Thyroid gland (tissue), 4 donors: ENCODE results near the gene TCEANC.

Experiments used
- POLR2A ChIP-seq, 2 donors: fragments of 450-650 bp; IDR thresholded peaks; one replicate each; pipeline ENCODE4 v1.6.1; 2017; ENCODE audit warnings: antibody characterized with exemption in 2 of 2, mild to moderate bottlenecking in 2 of 2, moderate library complexity in 1 of 2
- TF ChIP-seq, protein P1 (sequence below), 6 experiments: fragments of 200-600 bp in 3 of 6; fragments of 450-650 bp in 3 of 6; sonication (generic) in 3 of 6; IDR thresholded peaks; one replicate each; pipeline ENCODE4 v1.5.1; 2016 to 2019; ENCODE audit warnings: antibody characterized with exemption in 6 of 6, mild to moderate bottlenecking in 2 of 6, inconsistent platforms in 1 of 6, moderate library complexity in 1 of 6

DNA sequence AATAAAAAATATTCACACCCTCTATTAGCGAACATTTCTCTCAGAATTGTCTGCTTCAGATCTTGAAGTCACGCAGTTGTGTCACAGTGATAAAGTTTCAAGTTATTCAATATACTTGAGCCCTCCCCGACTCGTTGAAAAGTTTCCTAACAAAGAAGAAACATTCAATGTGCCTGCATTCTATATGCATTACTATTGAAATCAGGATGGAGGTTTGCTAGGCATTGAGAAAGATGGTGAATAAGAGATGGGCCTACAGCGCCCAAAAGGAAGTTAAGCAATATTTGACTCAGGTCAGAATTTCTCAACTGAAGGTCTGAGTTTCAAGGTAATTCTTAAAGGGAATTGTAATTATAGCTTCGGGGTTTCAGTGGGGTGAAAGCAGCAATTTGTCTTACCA, 6.1 kb downstream of the TCEANC start:
- no peak for TF ChIP-seq POLR2A (IDR thresholded peaks at IDR 0.05)
- TF ChIP-seq, protein P1, sequence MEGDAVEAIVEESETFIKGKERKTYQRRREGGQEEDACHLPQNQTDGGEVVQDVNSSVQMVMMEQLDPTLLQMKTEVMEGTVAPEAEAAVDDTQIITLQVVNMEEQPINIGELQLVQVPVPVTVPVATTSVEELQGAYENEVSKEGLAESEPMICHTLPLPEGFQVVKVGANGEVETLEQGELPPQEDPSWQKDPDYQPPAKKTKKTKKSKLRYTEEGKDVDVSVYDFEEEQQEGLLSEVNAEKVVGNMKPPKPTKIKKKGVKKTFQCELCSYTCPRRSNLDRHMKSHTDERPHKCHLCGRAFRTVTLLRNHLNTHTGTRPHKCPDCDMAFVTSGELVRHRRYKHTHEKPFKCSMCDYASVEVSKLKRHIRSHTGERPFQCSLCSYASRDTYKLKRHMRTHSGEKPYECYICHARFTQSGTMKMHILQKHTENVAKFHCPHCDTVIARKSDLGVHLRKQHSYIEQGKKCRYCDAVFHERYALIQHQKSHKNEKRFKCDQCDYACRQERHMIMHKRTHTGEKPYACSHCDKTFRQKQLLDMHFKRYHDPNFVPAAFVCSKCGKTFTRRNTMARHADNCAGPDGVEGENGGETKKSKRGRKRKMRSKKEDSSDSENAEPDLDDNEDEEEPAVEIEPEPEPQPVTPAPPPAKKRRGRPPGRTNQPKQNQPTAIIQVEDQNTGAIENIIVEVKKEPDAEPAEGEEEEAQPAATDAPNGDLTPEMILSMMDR (IDR thresholded peaks at IDR 0.05) = no peak
